HFF-Myc (cell line): Measurements from ENCODE around the gene PNMT.

Experiments used
- DNase-seq: peaks from one replicate; pipeline ENCODE4 v3.0.0-alpha.2; 2011; ENCODE audit warnings: low read depth; ENCODE audit errors: extremely low read depth
- H3K4me3 ChIP-seq: replicated peaks from 2 replicates; pipeline ENCODE4 v1.5.1; 2011; ENCODE audit warnings: low read depth, mild to moderate bottlenecking, control low read depth, low read length
- TF ChIP-seq, protein P1 (sequence below): IDR thresholded peaks from 2 replicates; pipeline ENCODE4 v1.5.1; 2012; ENCODE audit warnings: mild to moderate bottlenecking, low read depth, low read length, control low read depth; ENCODE audit errors: missing control alignments

The PNMT gene

DNA sequence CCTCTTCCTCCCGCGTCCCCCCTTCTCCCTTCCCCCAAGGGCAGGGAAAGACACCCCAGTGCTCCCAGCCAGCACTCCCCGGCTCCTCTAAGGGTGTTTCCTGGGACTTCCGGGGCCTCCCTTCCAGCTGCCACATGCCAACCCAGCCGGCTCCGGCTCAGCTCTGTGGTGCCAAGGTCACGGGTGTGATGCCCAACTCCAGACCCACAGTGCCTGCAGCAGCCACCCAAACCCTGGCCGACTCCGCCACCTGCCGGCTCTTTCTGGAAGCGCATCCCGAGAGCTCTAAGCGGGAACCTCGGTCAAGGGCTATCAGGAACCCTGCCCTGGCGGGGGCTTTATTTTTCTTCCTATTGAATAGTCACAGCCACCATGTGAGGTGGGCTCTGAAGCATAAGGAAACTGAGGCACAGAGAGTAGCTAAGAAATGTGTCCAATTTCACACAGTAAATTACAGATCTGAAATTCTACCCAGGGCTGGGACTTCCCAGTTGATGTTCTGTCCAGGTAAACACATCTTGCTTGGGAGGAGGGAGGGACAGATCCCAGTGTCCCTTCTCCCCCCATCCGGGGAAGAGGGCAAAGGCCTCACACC is 44.8 kb upstream of the PNMT start:
- H3K4me3 ChIP-seq, result no peak overlapping the region
- no peak for DNase-seq
- TF ChIP-seq, protein P1, sequence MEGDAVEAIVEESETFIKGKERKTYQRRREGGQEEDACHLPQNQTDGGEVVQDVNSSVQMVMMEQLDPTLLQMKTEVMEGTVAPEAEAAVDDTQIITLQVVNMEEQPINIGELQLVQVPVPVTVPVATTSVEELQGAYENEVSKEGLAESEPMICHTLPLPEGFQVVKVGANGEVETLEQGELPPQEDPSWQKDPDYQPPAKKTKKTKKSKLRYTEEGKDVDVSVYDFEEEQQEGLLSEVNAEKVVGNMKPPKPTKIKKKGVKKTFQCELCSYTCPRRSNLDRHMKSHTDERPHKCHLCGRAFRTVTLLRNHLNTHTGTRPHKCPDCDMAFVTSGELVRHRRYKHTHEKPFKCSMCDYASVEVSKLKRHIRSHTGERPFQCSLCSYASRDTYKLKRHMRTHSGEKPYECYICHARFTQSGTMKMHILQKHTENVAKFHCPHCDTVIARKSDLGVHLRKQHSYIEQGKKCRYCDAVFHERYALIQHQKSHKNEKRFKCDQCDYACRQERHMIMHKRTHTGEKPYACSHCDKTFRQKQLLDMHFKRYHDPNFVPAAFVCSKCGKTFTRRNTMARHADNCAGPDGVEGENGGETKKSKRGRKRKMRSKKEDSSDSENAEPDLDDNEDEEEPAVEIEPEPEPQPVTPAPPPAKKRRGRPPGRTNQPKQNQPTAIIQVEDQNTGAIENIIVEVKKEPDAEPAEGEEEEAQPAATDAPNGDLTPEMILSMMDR, result peak; percentile 95

DNA sequence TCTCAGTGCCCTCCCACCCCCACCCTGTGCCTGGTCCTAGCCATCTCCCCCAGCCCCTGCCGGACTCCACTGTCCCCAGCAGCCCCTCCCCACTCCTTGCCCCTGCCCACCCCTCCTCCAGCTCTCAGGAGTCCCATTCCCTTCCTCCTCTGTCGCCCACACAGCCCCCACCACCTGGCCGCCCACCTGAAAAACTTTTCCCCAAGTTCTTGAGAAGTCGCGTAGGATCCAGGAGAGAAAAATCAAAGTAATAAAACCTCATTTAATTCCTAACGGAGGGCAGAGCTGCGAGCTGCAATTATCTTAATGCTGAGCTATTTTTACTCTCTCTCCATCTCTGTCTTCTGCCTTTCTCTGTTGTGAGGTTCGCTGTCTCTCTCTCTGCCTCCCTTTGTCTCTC is 43.9 kb upstream of the PNMT start:
- H3K4me3 ChIP-seq, result no peak overlapping the region
- no peak for DNase-seq
- TF ChIP-seq, protein P1, result no peak

DNA sequence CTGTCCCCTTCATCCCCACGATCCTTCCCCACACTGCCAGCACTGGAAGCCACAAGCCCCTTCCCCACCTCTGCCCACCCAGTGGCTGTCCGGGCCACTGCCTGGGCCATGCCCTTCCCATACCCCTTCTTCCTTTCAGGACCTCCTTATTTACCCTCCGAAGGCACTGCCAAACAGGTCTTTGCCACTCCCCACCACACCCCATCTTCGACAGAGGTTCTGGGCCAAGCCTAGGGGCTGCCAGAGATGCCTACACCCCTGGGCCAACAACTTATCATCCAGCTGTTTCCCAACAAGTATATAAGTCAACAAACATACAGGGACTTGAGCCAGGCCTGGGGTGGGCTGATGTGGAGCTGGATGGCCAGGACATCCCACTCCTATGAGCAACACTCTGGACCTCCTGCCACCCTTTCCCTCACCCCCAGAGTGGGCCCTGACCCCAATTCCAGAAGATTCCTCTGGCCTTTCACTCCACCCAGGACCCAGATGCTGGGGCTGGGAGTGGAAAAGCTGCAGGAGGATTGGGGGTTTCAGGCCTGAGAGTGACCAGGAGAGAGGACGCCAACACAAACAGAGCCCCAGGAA is 43.0 kb upstream of the PNMT start:
- TF ChIP-seq, protein P1, result no peak
- no peak for DNase-seq
- no peak overlapping the region for H3K4me3 ChIP-seq

GRCh38 chr17:39626171-39627046 is 41.8 kb upstream of the PNMT start, which contains the start of gene PPP1R1B:
Gene PPP1R1B, plus strand, starts transcription at chr17:39626952. Its CDS starts 441 bp downstream, at chr17:39627393.
- H3K4me3 ChIP-seq, result no peak within 1 kb of the TSS
- TF ChIP-seq, protein P1, result no peak
- no peak for DNase-seq

DNA sequence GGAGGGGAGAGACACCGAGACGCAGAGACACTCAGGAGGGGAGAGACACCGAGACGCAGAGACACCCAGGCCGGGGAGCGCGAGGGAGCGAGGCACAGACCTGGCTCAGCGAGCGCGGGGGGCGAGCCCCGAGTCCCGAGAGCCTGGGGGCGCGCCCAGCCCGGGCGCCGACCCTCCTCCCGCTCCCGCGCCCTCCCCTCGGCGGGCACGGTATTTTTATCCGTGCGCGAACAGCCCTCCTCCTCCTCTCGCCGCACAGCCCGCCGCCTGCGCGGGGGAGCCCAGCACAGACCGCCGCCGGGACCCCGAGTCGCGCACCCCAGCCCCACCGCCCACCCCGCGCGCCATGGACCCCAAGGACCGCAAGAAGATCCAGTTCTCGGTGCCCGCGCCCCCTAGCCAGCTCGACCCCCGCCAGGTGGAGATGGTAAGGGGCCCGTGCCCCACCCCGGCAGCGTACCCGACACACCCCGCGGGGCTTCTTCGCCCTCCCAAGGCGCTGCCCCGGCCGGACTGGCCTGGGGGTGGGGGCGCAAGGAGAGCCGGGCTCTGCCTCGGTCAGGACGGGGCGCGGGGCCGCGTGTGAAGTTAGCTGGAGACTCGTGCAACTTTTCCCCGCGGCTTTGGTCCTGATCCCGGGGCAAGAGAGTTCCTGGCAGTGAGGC is 41.1 kb upstream of the PNMT start:
- no peak overlapping the region for H3K4me3 ChIP-seq
- TF ChIP-seq, protein P1, result no peak
- no peak for DNase-seq

GRCh38 chr17:39627712-39628516 is 40.3 kb upstream of the PNMT start:
- TF ChIP-seq, protein P1, result no peak
- DNase-seq, result no peak
- no peak overlapping the region for H3K4me3 ChIP-seq
